HepG2 (cell line): Measurements from ENCODE around the gene BPIFB6. TPM values are rescaled to one million over a fixed set of nuclear protein-coding genes. Genes with fewer than 3 reads are reported as not detected.

ENCODE experiments used
- FLYWCH1 ChIP-seq: sonication (generic); formaldehyde crosslinking; IDR thresholded peaks from 2 replicates; pipeline ENCODE4 v1.8.1; 2023; ENCODE audit warnings: mild to moderate bottlenecking, missing genetic modification reagents
- NBN ChIP-seq: fragments of 450-650 bp; conservative IDR thresholded peaks from 2 replicates; pipeline ENCODE4 v1.6.1; 2017
- NR2C2 ChIP-seq: sonication (generic); formaldehyde crosslinking; IDR thresholded peaks from 2 replicates; pipeline ENCODE4 v1.4.0; 2020; ENCODE audit warnings: missing genetic modification reagents, mild to moderate bottlenecking, moderate library complexity, borderline replicate concordance
- PPARG ChIP-seq: conservative IDR thresholded peaks from 2 replicates; pipeline ENCODE4 v1.6.1; 2016; ENCODE audit warnings: missing biosample characterization, missing genetic modification reagents
- PTBP1 ChIP-seq: fragments of 200-400 bp; formaldehyde crosslinking; IDR thresholded peaks from 2 replicates; pipeline ENCODE4 v1.6.1; 2018; ENCODE audit warnings: low read length, low read depth; ENCODE audit not compliant: poor library complexity, severe bottlenecking
- RCOR2 ChIP-seq: IDR thresholded peaks from 2 replicates; pipeline ENCODE4 v1.6.1; 2016; ENCODE audit warnings: missing biosample characterization, missing genetic modification reagents
- REXO4 ChIP-seq: sonication (generic); formaldehyde crosslinking; IDR thresholded peaks from 2 replicates; pipeline ENCODE4 v1.8.0; 2022; ENCODE audit warnings: missing genetic modification reagents, mild to moderate bottlenecking, borderline replicate concordance
- WIZ ChIP-seq: sonication (generic); formaldehyde crosslinking; IDR thresholded peaks from 2 replicates; pipeline ENCODE4 v1.5.1; 2020; ENCODE audit warnings: mild to moderate bottlenecking, missing genetic modification reagents
- ZBTB1 ChIP-seq: sonication (generic); formaldehyde crosslinking; IDR thresholded peaks from 2 replicates; pipeline ENCODE4 v1.4.0; 2020; ENCODE audit warnings: missing genetic modification reagents, borderline replicate concordance
- ZFX ChIP-seq: sonication (generic); formaldehyde crosslinking; IDR thresholded peaks from 2 replicates; pipeline ENCODE4 v1.4.0; 2020; ENCODE audit warnings: mild to moderate bottlenecking, low read depth, missing genetic modification reagents, moderate library complexity
- ZNF142 ChIP-seq: sonication (generic); formaldehyde crosslinking; IDR thresholded peaks from 2 replicates; pipeline ENCODE4 v1.4.0; 2020; ENCODE audit warnings: missing genetic modification reagents
- ZNF501 ChIP-seq: sonication (generic); formaldehyde crosslinking; IDR thresholded peaks from 2 replicates; pipeline ENCODE4 v1.5.1; 2020; ENCODE audit warnings: mild to moderate bottlenecking, moderate library complexity, missing genetic modification reagents
- ZNF503 ChIP-seq: sonication (generic); formaldehyde crosslinking; IDR thresholded peaks from 2 replicates; pipeline ENCODE4 v1.4.0; 2020; ENCODE audit warnings: missing genetic modification reagents
- ZNF556 ChIP-seq: sonication (generic); formaldehyde crosslinking; IDR thresholded peaks from 2 replicates; pipeline ENCODE4 v1.4.0; 2020; ENCODE audit warnings: mild to moderate bottlenecking, missing genetic modification reagents, borderline replicate concordance
- ZNF598 ChIP-seq: sonication (generic); formaldehyde crosslinking; IDR thresholded peaks from 2 replicates; pipeline ENCODE4 v1.5.1; 2020; ENCODE audit warnings: mild to moderate bottlenecking, missing genetic modification reagents, borderline replicate concordance
- ZNF772 ChIP-seq: sonication (generic); formaldehyde crosslinking; IDR thresholded peaks from 2 replicates; pipeline ENCODE4 v1.5.0; 2020; ENCODE audit warnings: mild to moderate bottlenecking, missing genetic modification reagents
- ZUFSP ChIP-seq: sonication (generic); formaldehyde crosslinking; IDR thresholded peaks from 2 replicates; pipeline ENCODE4 v1.9.0; 2021; ENCODE audit warnings: missing genetic modification reagents, mild to moderate bottlenecking, borderline replicate concordance
- polyA plus RNA-seq, 8 experiments: library from polyadenylated mRNA; depleted of rRNA in 3 of 8; stranded (reverse) in 7 of 8; unstranded in 1 of 8; fragments of >200 nt; fragmentation: Illumina TruSeq in 4 of 8; extraction: Trizol in 4 of 8; gene quantifications; 2 replicates each; pipeline versions ENCODE4 v1.2.1 to v1.2.3, GENCODE V29; 2011 to 2016; ENCODE audit warnings: low read depth in 4 of 8, missing spikeins in 1 of 8, mixed read lengths in 1 of 8; ENCODE audit not compliant: insufficient read depth in 1 of 8
- total RNA-seq, 5 experiments: library from RNA; depleted of rRNA; stranded (reverse); fragments of >200 nt; fragmentation: Illumina TruSeq; extraction: Trizol; gene quantifications; 2 replicates each; pipeline ENCODE4 v1.2.3, GENCODE V29; 2016; ENCODE audit warnings: low read depth in 1 of 5
- TF ChIP-seq, protein P1 (sequence below): sonication (generic); formaldehyde crosslinking; IDR thresholded peaks from 2 replicates; pipeline ENCODE4 v1.8.0; 2022; ENCODE audit warnings: missing genetic modification reagents, mild to moderate bottlenecking, borderline replicate concordance

Gene BPIFB6
- total and polyA plus RNA-seq, 2 of the 13 experiments (the other 11 are each of a cell fraction or from before 2014, with no cell fraction given): 0.13 to 1.7 TPM

DNA sequence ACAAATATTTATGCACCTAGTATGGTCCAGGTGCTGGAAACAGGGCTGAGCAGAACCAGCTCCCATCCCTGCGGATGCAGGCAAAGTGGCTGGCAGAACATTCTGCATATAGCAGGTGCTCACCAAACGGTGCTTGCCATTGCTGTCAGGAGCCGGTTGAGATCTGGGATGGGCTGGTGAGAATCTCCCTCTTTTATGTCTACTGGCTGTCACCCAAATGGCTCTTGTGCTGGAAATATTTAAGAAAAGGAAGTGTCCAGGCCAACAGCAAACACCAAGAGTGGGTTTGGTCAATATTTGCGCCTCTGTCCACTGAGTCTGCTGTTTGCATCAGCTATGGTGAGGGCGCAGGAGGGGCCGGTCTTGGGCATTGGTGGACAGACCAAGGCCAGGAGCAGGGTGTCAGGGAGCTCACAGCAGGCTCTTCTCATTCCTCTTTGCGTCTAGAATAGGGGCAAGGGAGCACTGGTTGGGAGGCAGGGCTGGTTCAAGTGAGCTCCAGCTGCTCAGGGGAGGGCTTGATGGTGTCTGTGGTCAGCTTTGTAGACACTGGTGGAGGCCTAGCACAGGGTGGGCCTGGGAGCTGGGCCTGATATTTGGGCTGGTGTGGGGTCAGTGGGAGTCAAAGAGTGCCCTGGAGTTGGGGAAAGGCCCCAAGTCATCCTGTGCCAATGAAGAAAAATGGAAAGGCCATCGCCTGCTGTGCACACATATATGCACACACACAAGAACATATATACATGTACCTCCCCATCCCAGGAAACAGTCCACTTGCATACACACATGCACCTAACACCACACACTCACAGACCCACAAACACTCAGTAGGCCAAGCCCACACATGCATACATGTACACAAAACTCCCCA is 25.3 kb upstream of the BPIFB6 start (continued):
- peak; percentile 91 for TF ChIP-seq ZNF503 (CRISPR knock-in tag)
- peak; percentile 96 for TF ChIP-seq RCOR2 (CRISPR knock-in tag)
- 0 out of 2 replicates have a peak, but pooled peaks have one; percentile 24 for TF ChIP-seq ZNF142 (CRISPR knock-in tag)
- peak; percentile 36; the same call in 1 of the 2 replicates for TF ChIP-seq NR2C2 (CRISPR knock-in tag)
- peak; percentile 81; the same call in 1 of the 2 replicates for TF ChIP-seq ZNF556 (CRISPR knock-in tag)
- no peak for TF ChIP-seq FLYWCH1 (CRISPR knock-in tag)
- TF ChIP-seq ZUFSP (CRISPR knock-in tag): no peak
- peak; percentile 84 for TF ChIP-seq ZFX (CRISPR knock-in tag)
- TF ChIP-seq REXO4: no peak
- no peak for TF ChIP-seq NBN
- peak; percentile 98 for TF ChIP-seq ZNF772 (CRISPR knock-in tag)
- TF ChIP-seq, protein P1, sequence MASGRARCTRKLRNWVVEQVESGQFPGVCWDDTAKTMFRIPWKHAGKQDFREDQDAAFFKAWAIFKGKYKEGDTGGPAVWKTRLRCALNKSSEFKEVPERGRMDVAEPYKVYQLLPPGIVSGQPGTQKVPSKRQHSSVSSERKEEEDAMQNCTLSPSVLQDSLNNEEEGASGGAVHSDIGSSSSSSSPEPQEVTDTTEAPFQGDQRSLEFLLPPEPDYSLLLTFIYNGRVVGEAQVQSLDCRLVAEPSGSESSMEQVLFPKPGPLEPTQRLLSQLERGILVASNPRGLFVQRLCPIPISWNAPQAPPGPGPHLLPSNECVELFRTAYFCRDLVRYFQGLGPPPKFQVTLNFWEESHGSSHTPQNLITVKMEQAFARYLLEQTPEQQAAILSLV: peak; percentile 23; the same call in 1 of the 2 replicates
- TF ChIP-seq ZBTB1 (CRISPR knock-in tag): no peak
- TF ChIP-seq ZNF598 (CRISPR knock-in tag): peak; percentile 67; the same call in 1 of the 2 replicates
- TF ChIP-seq ZNF501: peak; percentile 76
- peak; percentile 88 for TF ChIP-seq PPARG (CRISPR knock-in tag)
- peak; percentile 93 for TF ChIP-seq WIZ
- TF ChIP-seq PTBP1: peak; percentile 75
